Neuronal stem cell (in vitro differentiated cells): Measurements from ENCODE around the gene CHI3L1.

Source experiments
- DNase-seq: peaks from one replicate; pipeline ENCODE4 v3.0.0-alpha.2; 2013; ENCODE audit warnings: low spot score
- H2AFZ ChIP-seq: one replicate; pipeline ENCODE4 v1.6.1; 2013; ENCODE audit warnings: mild to moderate bottlenecking, low read length, inconsistent platforms
- H2AK5ac ChIP-seq: 2 replicates; pipeline ENCODE4 v1.6.1; 2013; ENCODE audit warnings: low read depth, mild to moderate bottlenecking, inconsistent platforms, low read length, moderate library complexity, mixed read lengths
- H2BK120ac ChIP-seq: 2 replicates; pipeline ENCODE4 v1.6.1; 2013; ENCODE audit warnings: low read depth, mild to moderate bottlenecking, inconsistent platforms, low read length, moderate library complexity, mixed read lengths
- H2BK12ac ChIP-seq: one replicate; pipeline ENCODE4 v1.6.1; 2013; ENCODE audit warnings: low read length, inconsistent platforms
- H2BK15ac ChIP-seq: 2 replicates; pipeline ENCODE4 v1.6.1; 2013; ENCODE audit warnings: mild to moderate bottlenecking, low read length, inconsistent platforms, mixed read lengths
- H2BK5ac ChIP-seq: one replicate; pipeline ENCODE4 v1.6.1; 2013; ENCODE audit warnings: inconsistent platforms, mild to moderate bottlenecking, low read length, moderate library complexity
- H3K14ac ChIP-seq: one replicate; pipeline ENCODE4 v1.6.1; 2013; ENCODE audit warnings: low read length, inconsistent platforms
- H3K18ac ChIP-seq: 2 replicates; pipeline ENCODE4 v1.6.1; 2013; ENCODE audit warnings: low read length, inconsistent platforms
- H3K23ac ChIP-seq: 2 replicates; pipeline ENCODE4 v1.6.1; 2013; ENCODE audit warnings: low read depth, mild to moderate bottlenecking, mixed read lengths, low read length, inconsistent platforms; ENCODE audit not compliant: poor library complexity
- H3K27ac ChIP-seq: replicated peaks from 3 replicates; pipeline ENCODE4 v1.5.1; 2013; ENCODE audit warnings: low read length, inconsistent platforms
- H3K27me3 ChIP-seq, 3 experiments: 2 replicates each; pipeline ENCODE4 v1.6.1; 2013; ENCODE audit warnings: low read length in 3 of 3, mild to moderate bottlenecking in 2 of 3, inconsistent platforms in 1 of 3, low read depth in 1 of 3, mixed read lengths in 1 of 3, moderate library complexity in 1 of 3; ENCODE audit not compliant: control insufficient read depth in 3 of 3, insufficient read depth in 3 of 3
- H3K36me3 ChIP-seq, 2 donors: replicated peaks in 1 of 2; 2 replicates each; pipeline ENCODE4 v1.6.1; 2013; ENCODE audit warnings: low read length in 2 of 2; ENCODE audit not compliant: control insufficient read depth in 2 of 2, insufficient read depth in 2 of 2
- H3K4ac ChIP-seq: 2 replicates; pipeline ENCODE4 v1.6.1; 2013; ENCODE audit warnings: inconsistent platforms, mild to moderate bottlenecking, low read length, moderate library complexity
- H3K4me1 ChIP-seq, 2 donors: 1 replicate in 1 of 2; 2 replicates in 1 of 2; pipeline ENCODE4 v1.6.1; 2013; ENCODE audit warnings: low read length in 2 of 2, low read depth in 1 of 2; ENCODE audit not compliant: control insufficient read depth in 2 of 2, insufficient read depth in 1 of 2
- H3K4me2 ChIP-seq: one replicate; pipeline ENCODE4 v1.6.1; 2013; ENCODE audit warnings: mild to moderate bottlenecking, low read length, inconsistent platforms; ENCODE audit not compliant: insufficient read depth, poor library complexity, severe bottlenecking
- H3K4me3 ChIP-seq, 2 donors: 2 replicates each; pipeline ENCODE4 v1.5.1; 2013; ENCODE audit warnings: low read length in 2 of 2, mild to moderate bottlenecking in 2 of 2, inconsistent platforms in 1 of 2, moderate library complexity in 1 of 2
- H3K79me1 ChIP-seq: one replicate; pipeline ENCODE4 v1.6.1; 2013; ENCODE audit warnings: low read depth, mild to moderate bottlenecking, inconsistent platforms, low read length, moderate library complexity
- H3K9ac ChIP-seq: one replicate; pipeline ENCODE4 v1.6.1; 2013; ENCODE audit warnings: mild to moderate bottlenecking, low read depth, low read length, inconsistent platforms; ENCODE audit not compliant: poor library complexity
- H3K9me3 ChIP-seq, 2 donors: replicated peaks in 1 of 2; 2 replicates each; pipeline versions ENCODE3 to v1.6.1; 2013; ENCODE audit warnings: low read length in 2 of 2, mild to moderate bottlenecking in 2 of 2, inconsistent platforms in 1 of 2, low read depth in 1 of 2, mixed read lengths in 1 of 2, moderate library complexity in 1 of 2; ENCODE audit not compliant: control insufficient read depth in 2 of 2, insufficient read depth in 1 of 2
- H4K8ac ChIP-seq: one replicate; pipeline ENCODE4 v1.6.1; 2013; ENCODE audit warnings: low read depth, mild to moderate bottlenecking, inconsistent platforms, low read length, moderate library complexity
- H4K91ac ChIP-seq: one replicate; pipeline ENCODE4 v1.6.1; 2013; ENCODE audit warnings: low read length, low read depth, mild to moderate bottlenecking, inconsistent platforms; ENCODE audit not compliant: poor library complexity
- WGBS, 2 donors: extraction: QIAGEN DNeasy Blood & Tissue Kit; methylation state at CpG; one replicate each; pipeline ENCODE4 v1.1.7; 2013; ENCODE audit warnings: missing lambda C conversion rate in 2 of 2, mixed read lengths in 1 of 2; ENCODE audit not compliant: insufficient read length in 2 of 2, insufficient replicate concordance in 1 of 2; ENCODE audit errors: extremely low coverage in 2 of 2; 5-methylcytosine and 5-hydroxymethylcytosine counted together

CHI3L1 gene

DNA sequence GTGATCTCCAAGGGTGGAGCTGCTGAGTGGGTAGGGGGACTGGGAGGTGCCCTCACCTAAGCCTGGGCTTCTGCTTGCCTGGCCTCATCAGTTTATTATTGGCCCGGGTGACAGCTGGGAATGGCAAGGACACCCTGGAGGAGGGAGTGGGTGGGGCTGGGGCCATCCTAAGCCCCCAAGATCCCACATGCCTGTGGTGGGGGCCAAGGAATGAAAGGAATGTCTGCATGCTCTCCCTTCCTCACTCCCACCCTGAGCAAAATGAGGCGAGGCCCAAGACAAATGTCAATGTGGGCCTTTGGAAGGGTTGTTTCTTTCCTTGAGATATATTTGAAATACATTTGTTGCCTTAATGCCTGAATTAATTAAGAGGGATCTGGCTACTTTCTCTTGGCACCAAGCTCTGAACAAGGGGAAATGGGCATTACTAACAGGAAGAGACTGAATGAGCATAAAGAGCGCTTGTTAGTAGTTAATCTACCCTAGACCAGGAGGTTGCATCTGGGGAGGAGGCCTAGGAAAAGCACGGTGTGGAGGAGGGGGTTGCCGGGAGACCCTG lies 19.7 kb upstream of the CHI3L1 start:
- Histone ChIP-seq H3K14ac (no peak overlapping the region), H3K23ac (no peak overlapping the region), H3K18ac (no peak overlapping the region), H2AFZ (no peak overlapping the region), H2BK5ac (no peak overlapping the region), H2BK120ac (no peak overlapping the region), H4K8ac (no peak overlapping the region), H4K91ac (no peak overlapping the region), H2AK5ac (no peak overlapping the region), H2BK12ac (no peak overlapping the region), H3K36me3 (no peaks in the 10 kb centered on the region), H3K9ac (no peak overlapping the region), H3K4me2 (no peak overlapping the region), H3K79me1 (no peaks in the 10 kb centered on the region), H3K27ac (no peak overlapping the region), H3K9me3 (no peaks in the 10 kb centered on the region), H3K4me3 (no peak overlapping the region), H2BK15ac (no peak overlapping the region), H3K27me3 (no peaks in the 10 kb centered on the region), H3K4ac (no peak overlapping the region), H3K4me1 (peaks cover 0 to 12% of the 10 kb centered on the region in 2 donors)
- WGBS, 2 donors, result no CpG with 5 or more reads among the region's 5 CpGs
- no peak for DNase-seq

DNA sequence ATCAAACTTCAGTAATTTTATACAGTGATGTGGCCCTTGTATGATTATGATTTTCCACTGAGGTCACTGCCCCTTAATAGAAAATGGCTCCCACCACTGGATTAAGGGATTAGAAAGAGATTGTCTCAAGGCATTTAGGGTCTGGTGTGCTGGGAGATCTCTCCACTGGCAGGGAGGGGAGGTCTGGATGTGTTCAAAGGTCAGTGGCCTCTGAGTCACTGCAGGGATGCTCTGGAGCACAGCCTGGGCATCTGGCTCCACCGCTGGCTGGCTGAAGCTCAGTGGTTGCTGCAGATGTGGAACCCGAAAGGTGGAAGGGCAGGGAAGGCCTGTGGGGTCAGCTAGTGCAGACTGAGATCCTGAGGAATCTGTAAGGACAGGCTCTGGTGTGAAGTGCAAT lies 18.3 kb upstream of the CHI3L1 start:
- Histone ChIP-seq H3K79me1 (no peaks in the 10 kb centered on the region), H4K8ac (no peak overlapping the region), H3K4me1 (peaks cover 0 to 12% of the 10 kb centered on the region in 2 donors), H3K23ac (no peak overlapping the region), H3K4me3 (no peak overlapping the region), H3K9me3 (no peaks in the 10 kb centered on the region), H3K4me2 (no peak overlapping the region), H4K91ac (no peak overlapping the region), H3K14ac (no peak overlapping the region), H2BK12ac (no peak overlapping the region), H3K27me3 (peaks cover 0 to 7% (median 0%) of the 10 kb centered on the region in 3 experiments), H3K27ac (no peak overlapping the region), H2AFZ (no peak overlapping the region), H2AK5ac (no peak overlapping the region), H2BK120ac (no peak overlapping the region), H3K36me3 (no peaks in the 10 kb centered on the region), H3K4ac (no peak overlapping the region), H2BK15ac (no peak overlapping the region), H3K18ac (no peak overlapping the region), H3K9ac (no peak overlapping the region), H2BK5ac (no peak overlapping the region)
- DNase-seq, result no peak
- WGBS, 2 donors, result no CpG with 5 or more reads among the region's 2 CpGs

DNA sequence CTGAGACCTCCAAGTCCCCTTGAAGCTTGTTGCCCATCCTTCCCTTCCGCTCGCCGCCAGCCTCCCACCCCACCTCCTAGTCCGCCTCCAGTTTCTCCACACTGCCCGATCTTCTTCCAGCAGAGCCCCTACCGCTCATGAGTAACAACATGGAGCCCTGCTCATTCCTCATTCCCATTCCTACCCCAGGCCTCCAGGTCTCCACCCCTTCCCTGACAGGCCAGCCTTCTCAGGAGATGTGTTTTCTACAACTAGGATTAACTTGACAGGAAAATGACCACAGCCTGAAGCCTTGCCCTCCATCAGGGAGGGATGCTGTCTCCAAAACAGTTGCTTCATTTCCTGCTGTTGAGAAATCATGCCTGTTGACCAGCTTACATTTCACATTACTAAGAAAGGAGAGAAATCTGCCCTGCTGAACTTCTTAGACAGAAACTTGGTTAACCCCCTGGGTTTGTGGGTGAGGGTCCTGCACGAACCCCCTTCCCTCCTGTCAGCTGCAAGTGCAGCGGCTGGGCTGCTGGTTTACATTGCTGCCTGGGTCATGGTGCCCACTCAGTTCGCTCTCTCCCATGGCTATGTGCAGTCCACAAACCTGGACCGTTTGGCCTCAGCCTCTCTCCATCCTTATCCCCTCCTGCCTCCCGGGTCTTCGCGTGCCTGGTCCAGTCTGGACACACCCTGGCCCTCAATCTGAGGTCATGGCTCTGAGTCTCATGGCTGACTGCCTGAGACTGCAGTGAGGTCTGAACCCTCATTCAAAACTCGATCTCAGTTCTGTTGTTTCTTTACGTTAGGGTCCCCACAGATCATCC lies 16.1 kb upstream of the CHI3L1 start:
- no CpG with 5 or more reads among the region's 15 CpGs for WGBS, 2 donors
- no peak overlapping the region for H2BK15ac ChIP-seq
- H3K4ac ChIP-seq, result no peak overlapping the region
- peak overlapping the region; percentile 2 for H3K18ac ChIP-seq
- H3K9me3 ChIP-seq, result no peaks in the 10 kb centered on the region
- peak overlapping the region in 1 of 2 donors; percentile 44 for H3K4me3 ChIP-seq
- no peak overlapping the region for H2BK120ac ChIP-seq
- no peak overlapping the region for H2AFZ ChIP-seq
- no peak overlapping the region for H2BK12ac ChIP-seq
- DNase-seq, result no peak
- no peak overlapping the region for H3K23ac ChIP-seq
- H3K4me1 ChIP-seq, result peaks cover 1 to 15% of the 10 kb centered on the region in 2 donors
- H3K36me3 ChIP-seq, result no peaks in the 10 kb centered on the region
- no peak overlapping the region for H3K4me2 ChIP-seq
- peak overlapping the region; percentile 43 for H3K14ac ChIP-seq
- H4K8ac ChIP-seq, result no peak overlapping the region
- H4K91ac ChIP-seq, result no peak overlapping the region
- H2BK5ac ChIP-seq, result no peak overlapping the region
- H3K9ac ChIP-seq, result no peak overlapping the region
- no peak overlapping the region for H3K27ac ChIP-seq
- H2AK5ac ChIP-seq, result no peak overlapping the region
- no peaks in the 10 kb centered on the region for H3K79me1 ChIP-seq
- peaks cover 0 to 7% (median 0%) of the 10 kb centered on the region in 3 experiments for H3K27me3 ChIP-seq

DNA sequence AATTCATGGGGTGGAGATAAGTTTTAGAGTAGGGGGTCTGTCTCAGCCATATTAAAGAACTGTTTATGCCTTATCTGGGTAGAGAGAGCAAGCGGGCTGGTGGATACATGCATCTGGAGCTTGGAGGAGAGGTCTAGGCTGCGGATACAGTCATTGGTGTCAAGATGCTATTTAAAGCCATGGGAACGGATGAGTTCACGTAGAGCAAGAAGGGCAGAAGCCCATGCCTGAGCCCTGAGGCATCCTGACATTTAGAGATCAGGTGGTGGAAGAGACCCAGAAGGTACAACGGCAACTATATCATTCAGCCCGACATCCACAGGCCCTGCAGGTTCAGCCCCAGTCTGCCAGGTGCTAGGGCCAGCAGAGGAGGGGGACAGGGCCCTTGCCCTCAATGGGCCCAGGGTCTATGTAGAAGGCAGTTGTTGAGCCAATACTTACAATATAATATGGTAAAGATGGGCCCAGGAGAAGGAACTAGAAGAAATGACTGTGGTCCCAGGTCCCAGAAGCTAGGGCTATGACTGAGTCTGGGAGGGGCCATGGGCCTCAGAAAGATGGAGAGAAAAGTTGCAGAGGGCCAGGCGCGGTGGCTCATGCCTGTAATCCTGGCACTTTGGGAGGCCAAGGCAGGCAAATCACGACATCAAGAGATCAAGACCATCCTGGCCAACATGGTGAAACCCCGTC lies 15.2 kb upstream of the CHI3L1 start:
- Histone ChIP-seq H2AFZ (no peak overlapping the region), H4K8ac (no peak overlapping the region), H2BK120ac (no peak overlapping the region), H3K14ac (no peak overlapping the region), H2BK5ac (no peak overlapping the region), H3K18ac (no peak overlapping the region), H3K23ac (no peak overlapping the region), H3K9ac (no peak overlapping the region), H2AK5ac (no peak overlapping the region), H3K4me3 (no peak overlapping the region), H3K79me1 (no peaks in the 10 kb centered on the region), H2BK12ac (no peak overlapping the region), H3K4me2 (no peak overlapping the region), H2BK15ac (no peak overlapping the region), H4K91ac (no peak overlapping the region), H3K36me3 (no peaks in the 10 kb centered on the region), H3K9me3 (no peaks in the 10 kb centered on the region), H3K4me1 (peaks cover 3 to 16% of the 10 kb centered on the region in 2 donors), H3K4ac (no peak overlapping the region), H3K27me3 (peaks cover 0 to 7% (median 0%) of the 10 kb centered on the region in 3 experiments), H3K27ac (no peak overlapping the region)
- no CpG with 5 or more reads among the region's 10 CpGs for WGBS, 2 donors
- no peak for DNase-seq
